Pancreas (tissue), 10 donors: Measurements from ENCODE around the gene PMS1. TPM values are rescaled to one million over a fixed set of nuclear protein-coding genes. Genes with fewer than 3 reads are reported as not detected.

Experiments
- ATAC-seq, 4 donors: fragments of 200-7000 bp; cut with Tn5 transposase; one replicate each; pipeline versions ENCODE4 v1.8.0 to v1.9.1; 2020; ENCODE audit warnings: mild to moderate bottlenecking in 4 of 4, moderate library complexity in 4 of 4
- DNase-seq, 6 donors: peaks; one replicate each; pipeline ENCODE4 v3.0.0-alpha.2; 2020
- FAIRE-seq: peaks from 2 replicates; lab custom pipeline; 2012; peaks lifted over from hg19 to GRCh38; lab: Jason Lieb, UNC
- H3K27ac ChIP-seq, 4 donors: fragments of 200-600 bp; sonication (generic); 1 replicate in 3 of 4; 2 replicates in 1 of 4; pipeline versions ENCODE4 v1.5.0 to v1.8.0; 2020
- H3K27me3 ChIP-seq, 4 donors: fragments of 200-600 bp; one replicate each; pipeline ENCODE4 v1.8.0; 2021
- H3K36me3 ChIP-seq, 3 donors: fragments of 200-600 bp; sonication (generic) in 1 of 3; one replicate each; pipeline versions ENCODE4 v1.5.0 to v1.8.0; 2020 to 2021
- H3K4me1 ChIP-seq, 3 donors: fragments of 200-600 bp; one replicate each; pipeline ENCODE4 v1.8.0; 2021
- H3K4me3 ChIP-seq, 4 donors: fragments of 200-600 bp; sonication (generic) in 2 of 4; one replicate each; pipeline versions ENCODE4 v1.5.0 to v1.8.0; 2020 to 2021
- H3K9me3 ChIP-seq, 4 donors: fragments of 200-600 bp; one replicate each; pipeline ENCODE4 v1.8.0; 2021
- WGBS, 2 donors: extraction: QIAGEN DNeasy Blood & Tissue Kit; methylation state at CpG; one replicate each; pipeline ENCODE4 v1.1.7; 2013; 5-methylcytosine and 5-hydroxymethylcytosine counted together
- intact Hi-C, 3 donors: fragments of 100-400 bp; cut with DNase I; formaldehyde crosslinking; loops; one replicate each; pipeline versions ENCODE4 v1.11.1 to v1.14.2; 2022
- polyA plus RNA-seq, 2 donors: library from polyadenylated mRNA; stranded (reverse); fragments of 200-250 nt; gene quantifications; one replicate each; pipeline ENCODE4 v1.2.3, GENCODE V29; 2013
- total RNA-seq, 6 donors: library from RNA; stranded (reverse); fragmentation: NEBNext Ultra II Directional in 4 of 6; extraction: Animal tissue kit (Norgen Biotek cat#: 25700) in 4 of 6; gene quantifications; one replicate each; pipeline versions ENCODE4 v1.2.1 to v1.2.4, GENCODE V29; 2021 to 2023
- TF ChIP-seq, protein P1 (sequence below), 4 donors: fragments of 200-600 bp; sonication (generic) in 3 of 4; IDR thresholded peaks; one replicate each; pipeline versions ENCODE4 v1.5.0 to v1.8.0; 2021; ENCODE audit warnings: antibody characterized with exemption in 4 of 4
- donor health status: healthy with polysubstance abuse.
- donor health status: DM: no; HTN: no; CAD: no; lungs with moderate emphysema.
- donor health status: DM: no; HTN: no; CAD: no.
- donor health status: control.
- donor health status: control.
- donor health status: Bipolar disorder and iron deficiency.
- donor health status: DM: yes; HTN: yes; CAD: no.
- donor health status: DM: no; HTN: no; CAD: no.
- donor health status: DM: no; HTN: no; CAD: no.
- donor health status: DM: yes; HTN: yes; CAD: no.

Gene PMS1
- total and polyA plus RNA-seq, 8 donors: 8.1 to 17.1 (median 10.6) TPM

DNA sequence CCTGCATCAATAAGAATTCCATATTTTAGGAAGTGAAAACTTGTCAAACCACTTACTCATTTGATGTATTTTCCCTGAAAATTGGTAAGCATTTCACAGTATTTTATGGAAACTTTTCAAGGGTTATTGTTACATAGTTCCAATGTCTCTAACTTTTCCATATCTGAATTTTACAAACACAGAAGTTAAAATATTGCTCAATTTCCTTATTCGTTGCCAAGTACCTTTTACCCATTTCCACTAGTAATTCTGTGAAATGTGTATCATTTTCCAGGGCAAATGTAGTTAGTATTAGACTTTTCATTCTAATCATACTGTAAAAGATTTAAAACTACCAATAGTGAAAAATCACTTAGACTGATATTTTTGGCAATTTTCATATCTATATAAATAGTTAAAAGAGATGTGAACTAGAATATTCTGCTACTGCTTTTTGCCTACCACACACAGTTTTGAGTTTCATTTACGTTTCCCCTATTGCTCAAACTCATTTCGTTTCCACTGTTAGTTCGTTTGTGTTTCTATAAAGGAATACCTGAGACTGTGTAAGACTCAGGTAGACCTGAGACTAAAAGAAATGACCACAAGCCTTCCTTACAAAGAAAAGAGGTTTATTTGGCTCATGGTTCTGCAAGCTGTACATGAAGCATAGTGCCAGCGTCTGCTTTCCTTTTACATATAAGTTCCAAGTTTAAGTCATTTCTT lies 86.3 kb downstream of the PMS1 start:
- ATAC-seq (no peak), DNase-seq (no peak), FAIRE-seq (no peak)
- intact Hi-C loops: no loop called here
- Histone ChIP-seq H3K36me3 (no peaks in the 10 kb centered on the region), H3K27me3 (no peaks in the 10 kb centered on the region), H3K9me3 (no peaks in the 10 kb centered on the region), H3K4me3 (no peak overlapping the region), H3K27ac (no peak overlapping the region), H3K4me1 (peaks cover 0 to 3% (median 0%) of the 10 kb centered on the region in 3 donors)
- WGBS, 2 donors: 78 to 81% methylated on average over 5 of the region's 5 CpGs
- TF ChIP-seq, protein P1, sequence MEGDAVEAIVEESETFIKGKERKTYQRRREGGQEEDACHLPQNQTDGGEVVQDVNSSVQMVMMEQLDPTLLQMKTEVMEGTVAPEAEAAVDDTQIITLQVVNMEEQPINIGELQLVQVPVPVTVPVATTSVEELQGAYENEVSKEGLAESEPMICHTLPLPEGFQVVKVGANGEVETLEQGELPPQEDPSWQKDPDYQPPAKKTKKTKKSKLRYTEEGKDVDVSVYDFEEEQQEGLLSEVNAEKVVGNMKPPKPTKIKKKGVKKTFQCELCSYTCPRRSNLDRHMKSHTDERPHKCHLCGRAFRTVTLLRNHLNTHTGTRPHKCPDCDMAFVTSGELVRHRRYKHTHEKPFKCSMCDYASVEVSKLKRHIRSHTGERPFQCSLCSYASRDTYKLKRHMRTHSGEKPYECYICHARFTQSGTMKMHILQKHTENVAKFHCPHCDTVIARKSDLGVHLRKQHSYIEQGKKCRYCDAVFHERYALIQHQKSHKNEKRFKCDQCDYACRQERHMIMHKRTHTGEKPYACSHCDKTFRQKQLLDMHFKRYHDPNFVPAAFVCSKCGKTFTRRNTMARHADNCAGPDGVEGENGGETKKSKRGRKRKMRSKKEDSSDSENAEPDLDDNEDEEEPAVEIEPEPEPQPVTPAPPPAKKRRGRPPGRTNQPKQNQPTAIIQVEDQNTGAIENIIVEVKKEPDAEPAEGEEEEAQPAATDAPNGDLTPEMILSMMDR (IDR thresholded peaks at IDR 0.05): no peak

DNA sequence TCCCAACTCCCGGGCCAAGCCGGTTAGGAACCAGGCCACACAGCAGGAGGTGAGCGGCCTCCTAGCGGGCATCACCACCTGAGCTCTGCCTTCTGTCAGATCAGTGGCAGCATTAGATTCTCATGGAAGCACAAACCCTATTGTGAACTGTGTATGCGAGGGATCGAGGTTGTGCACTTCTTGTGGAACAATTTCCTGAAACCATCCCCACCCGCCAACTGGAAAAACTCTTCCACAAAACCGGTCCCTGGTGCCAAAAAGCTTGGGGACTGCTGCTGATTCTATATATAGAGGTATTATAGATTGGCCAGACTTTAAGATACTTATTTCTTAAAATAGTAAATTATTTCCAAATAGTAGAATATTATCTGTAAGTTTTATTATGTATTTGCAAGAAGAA lies 89.4 kb downstream of the PMS1 start:
- no peaks in the 10 kb centered on the region for H3K9me3 ChIP-seq
- ATAC-seq (no peak), FAIRE-seq (no peak), DNase-seq (no peak)
- intact Hi-C loops: no loop called here
- no peak overlapping the region for H3K4me3 ChIP-seq
- TF ChIP-seq, protein P1 (IDR thresholded peaks at IDR 0.05): no peak
- H3K36me3 ChIP-seq: no peaks in the 10 kb centered on the region
- H3K27ac ChIP-seq: no peak overlapping the region
- H3K27me3 ChIP-seq: no peaks in the 10 kb centered on the region
- 97% methylated on average over 8 of the region's 8 CpGs for WGBS, 2 donors
- H3K4me1 ChIP-seq: peaks cover 0 to 3% (median 0%) of the 10 kb centered on the region in 3 donors

DNA sequence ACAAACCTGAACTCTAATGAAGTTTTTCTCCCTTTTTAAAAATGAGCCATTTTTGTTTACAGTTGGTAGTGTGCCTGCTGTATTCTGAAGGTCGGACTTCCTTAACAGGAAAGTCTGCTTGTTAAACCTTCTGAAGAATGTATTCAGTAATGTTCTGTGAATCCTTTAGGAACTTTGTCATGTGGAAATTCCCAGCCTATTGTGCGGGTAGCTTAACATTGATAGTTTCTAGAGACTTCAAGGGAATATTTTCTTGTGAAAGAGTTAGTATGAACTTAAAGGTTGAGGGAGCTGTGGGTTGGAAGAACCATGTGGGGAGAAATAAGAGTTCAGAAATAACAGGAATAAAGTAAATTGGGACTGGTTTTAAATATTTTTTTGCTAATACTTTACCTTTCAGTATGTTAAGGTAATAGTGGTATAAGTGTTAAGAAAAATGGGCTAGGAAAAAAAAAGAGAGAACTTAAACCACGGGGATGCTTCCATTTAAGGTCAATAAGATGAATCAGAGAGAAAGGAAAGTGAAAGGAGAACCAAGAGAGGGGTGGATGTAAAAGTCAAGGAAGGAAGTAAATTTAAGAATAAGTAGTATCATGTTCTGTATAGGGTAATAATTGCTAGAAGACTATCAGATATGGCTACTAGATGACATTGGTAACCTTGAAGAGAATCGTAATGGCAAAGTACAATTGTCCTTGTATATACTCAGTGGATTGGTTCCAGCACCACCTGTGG lies 90.5 kb downstream of the PMS1 start:
- Histone ChIP-seq H3K4me3 (no peak overlapping the region), H3K27ac (no peak overlapping the region), H3K4me1 (peaks cover 0 to 3% (median 0%) of the 10 kb centered on the region in 3 donors), H3K9me3 (no peaks in the 10 kb centered on the region), H3K27me3 (no peaks in the 10 kb centered on the region), H3K36me3 (no peaks in the 10 kb centered on the region)
- 79 to 88% methylated on average over 4 of the region's 4 CpGs for WGBS, 2 donors
- FAIRE-seq (no peak), DNase-seq (no peak), ATAC-seq (no peak)
- TF ChIP-seq, protein P1 (IDR thresholded peaks at IDR 0.05): no peak
- intact Hi-C loops: no loop called here

DNA sequence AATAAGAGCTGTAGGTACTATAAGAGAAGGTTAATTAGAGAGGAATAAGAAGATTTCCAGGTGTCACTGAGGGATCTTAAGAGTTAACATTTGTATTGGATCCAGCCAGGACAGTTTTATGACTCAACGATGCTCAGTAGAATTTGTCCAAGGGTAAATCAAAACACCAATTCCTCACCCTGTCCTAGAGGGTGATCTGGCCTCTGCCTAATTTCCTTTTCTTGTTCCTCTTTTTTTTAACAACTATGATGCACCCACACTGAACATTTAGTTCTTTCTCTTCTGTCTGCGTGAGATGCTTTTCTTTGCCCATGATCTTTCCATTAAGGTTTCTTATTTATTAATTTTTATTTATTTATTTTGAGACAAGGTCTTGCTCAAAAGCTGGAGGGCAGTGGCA lies 92.0 kb downstream of the PMS1 start:
- no peaks in the 10 kb centered on the region for H3K27me3 ChIP-seq
- ATAC-seq (no peak), DNase-seq (no peak), FAIRE-seq (no peak)
- intact Hi-C loops: no loop called here
- no peaks in the 10 kb centered on the region for H3K9me3 ChIP-seq
- TF ChIP-seq, protein P1 (IDR thresholded peaks at IDR 0.05): no peak
- H3K36me3 ChIP-seq: no peaks in the 10 kb centered on the region
- no peak overlapping the region for H3K4me3 ChIP-seq
- H3K4me1 ChIP-seq: peaks cover 0 to 4% (median 3%) of the 10 kb centered on the region in 3 donors
- 72 to 79% methylated on average over 2 of the region's 2 CpGs for WGBS, 2 donors
- no peak overlapping the region for H3K27ac ChIP-seq

DNA sequence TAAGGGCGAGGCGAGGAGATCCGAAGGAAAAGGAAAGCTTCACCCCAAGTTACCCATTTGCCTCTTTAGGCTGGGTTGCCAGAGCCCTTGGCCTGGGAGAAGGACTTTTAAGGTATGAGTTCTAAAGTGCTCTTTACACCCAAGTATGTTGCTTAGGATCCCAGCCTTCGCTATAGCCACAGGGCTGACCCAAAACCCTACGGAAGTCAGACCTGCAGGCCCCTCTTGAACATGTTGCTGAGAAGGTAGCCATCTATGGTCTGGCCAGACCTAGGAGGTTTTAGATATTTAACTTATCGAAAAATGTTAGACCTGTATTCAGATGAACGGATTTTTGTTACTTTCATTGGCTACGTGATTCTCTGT lies 95.4 kb downstream of the PMS1 start:
- intact Hi-C loops: no loop called here
- ATAC-seq (no peak), FAIRE-seq (no peak), DNase-seq (no peak)
- TF ChIP-seq, protein P1 (IDR thresholded peaks at IDR 0.05): no peak
- H3K4me3 ChIP-seq: no peak overlapping the region
- no peak overlapping the region for H3K27ac ChIP-seq
- H3K27me3 ChIP-seq: no peaks in the 10 kb centered on the region
- no peaks in the 10 kb centered on the region for H3K9me3 ChIP-seq
- no peaks in the 10 kb centered on the region for H3K36me3 ChIP-seq
- peaks cover 0 to 4% (median 3%) of the 10 kb centered on the region in 3 donors for H3K4me1 ChIP-seq
- 92 to 95% methylated on average over 8 of the region's 8 CpGs for WGBS, 2 donors
